Suprapubic skin (tissue), 4 donors: ENCODE data around the gene CNBP.

ENCODE experiments used
- POLR2A ChIP-seq, 2 donors: fragments of 450-650 bp; IDR thresholded peaks; one replicate each; pipeline ENCODE4 v1.6.1; 2017; ENCODE audit warnings: antibody characterized with exemption in 2 of 2, mild to moderate bottlenecking in 2 of 2, moderate library complexity in 2 of 2
- POLR2AphosphoS5 ChIP-seq, 3 donors: sonication (generic); formaldehyde crosslinking; IDR thresholded peaks; one replicate each; pipeline ENCODE4 v1.6.1; 2017; ENCODE audit warnings: antibody characterized with exemption in 3 of 3
- TF ChIP-seq, protein P1 (sequence below), 2 donors: fragments of 200-600 bp in 1 of 2; fragments of 450-650 bp in 1 of 2; sonication (generic) in 1 of 2; IDR thresholded peaks; one replicate each; pipeline ENCODE4 v1.5.1; 2016 to 2019; ENCODE audit warnings: antibody characterized with exemption in 2 of 2, mild to moderate bottlenecking in 1 of 2, moderate library complexity in 1 of 2

DNA sequence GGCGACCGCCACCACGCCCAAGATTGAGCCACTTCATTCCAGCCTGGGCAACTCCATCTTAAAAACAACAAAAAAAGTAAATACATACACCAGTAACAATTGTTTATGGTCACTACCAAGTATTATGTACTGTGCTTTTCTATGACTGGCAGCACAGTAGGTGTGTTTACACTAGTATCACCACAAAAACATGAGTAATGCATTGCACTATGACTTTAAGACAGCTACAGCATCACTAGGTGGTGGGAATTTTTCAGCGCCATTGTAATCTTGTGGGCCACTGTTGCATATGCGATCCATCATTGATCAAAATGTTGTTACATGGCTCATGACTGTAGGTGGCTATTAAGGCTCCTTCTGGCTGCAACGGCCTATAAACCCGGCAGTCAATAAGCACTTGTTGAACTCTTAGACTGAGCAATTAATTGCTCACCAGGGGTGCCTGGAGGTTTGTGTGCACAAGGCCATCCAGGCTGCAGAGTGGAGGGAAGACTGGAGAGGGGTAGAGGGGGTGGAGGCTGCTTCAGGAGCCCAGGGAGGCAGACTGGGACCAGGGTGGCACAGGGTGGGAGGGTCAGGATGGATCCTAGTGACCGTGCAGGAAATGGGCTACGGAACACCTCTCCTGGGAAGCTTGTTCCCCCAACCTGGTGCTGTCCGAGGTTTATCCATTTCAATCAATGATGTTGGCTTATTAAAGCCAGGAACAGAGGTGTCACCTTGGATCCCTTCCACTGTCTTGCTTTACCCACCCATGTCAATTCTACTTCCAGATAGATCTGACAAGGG is 47.8 kb upstream of the CNBP start:
- TF ChIP-seq, protein P1, sequence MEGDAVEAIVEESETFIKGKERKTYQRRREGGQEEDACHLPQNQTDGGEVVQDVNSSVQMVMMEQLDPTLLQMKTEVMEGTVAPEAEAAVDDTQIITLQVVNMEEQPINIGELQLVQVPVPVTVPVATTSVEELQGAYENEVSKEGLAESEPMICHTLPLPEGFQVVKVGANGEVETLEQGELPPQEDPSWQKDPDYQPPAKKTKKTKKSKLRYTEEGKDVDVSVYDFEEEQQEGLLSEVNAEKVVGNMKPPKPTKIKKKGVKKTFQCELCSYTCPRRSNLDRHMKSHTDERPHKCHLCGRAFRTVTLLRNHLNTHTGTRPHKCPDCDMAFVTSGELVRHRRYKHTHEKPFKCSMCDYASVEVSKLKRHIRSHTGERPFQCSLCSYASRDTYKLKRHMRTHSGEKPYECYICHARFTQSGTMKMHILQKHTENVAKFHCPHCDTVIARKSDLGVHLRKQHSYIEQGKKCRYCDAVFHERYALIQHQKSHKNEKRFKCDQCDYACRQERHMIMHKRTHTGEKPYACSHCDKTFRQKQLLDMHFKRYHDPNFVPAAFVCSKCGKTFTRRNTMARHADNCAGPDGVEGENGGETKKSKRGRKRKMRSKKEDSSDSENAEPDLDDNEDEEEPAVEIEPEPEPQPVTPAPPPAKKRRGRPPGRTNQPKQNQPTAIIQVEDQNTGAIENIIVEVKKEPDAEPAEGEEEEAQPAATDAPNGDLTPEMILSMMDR (IDR thresholded peaks at IDR 0.05) = no peak
- TF ChIP-seq POLR2AphosphoS5 (IDR thresholded peaks at IDR 0.05) = no peak
- no peak for TF ChIP-seq POLR2A (IDR thresholded peaks at IDR 0.05)
